Endodermal cell (in vitro differentiated cells): ENCODE results near the gene MACROH2A1. TPM values are rescaled to one million over a fixed set of nuclear protein-coding genes. Genes with fewer than 3 reads are reported as not detected.
A peak's percentile ranks its signal among the peaks of the same experiment; 100 is the strongest.

ENCODE experiments used
- DNase-seq: peaks from one replicate; pipeline ENCODE4 v3.0.0-alpha.2; 2017
- H3K27ac ChIP-seq: 2 replicates; pipeline ENCODE4 v1.5.1; 2013; ENCODE audit warnings: mild to moderate bottlenecking, low read depth, low read length, moderate library complexity
- H3K27me3 ChIP-seq: 2 replicates; pipeline ENCODE4 v1.6.1; 2013; ENCODE audit warnings: mild to moderate bottlenecking, low read length, moderate library complexity; ENCODE audit not compliant: insufficient read depth, control insufficient read depth, poor library complexity, severe bottlenecking
- H3K36me3 ChIP-seq: 2 replicates; pipeline ENCODE4 v1.7.0; 2013; ENCODE audit warnings: mild to moderate bottlenecking, low read length, moderate library complexity; ENCODE audit not compliant: control insufficient read depth, insufficient read depth
- H3K4me1 ChIP-seq: one replicate; pipeline ENCODE4 v1.7.0; 2013; ENCODE audit warnings: low read length; ENCODE audit not compliant: control insufficient read depth, insufficient read depth
- H3K4me3 ChIP-seq: 2 replicates; pipeline ENCODE4 v1.5.1; 2013; ENCODE audit warnings: mild to moderate bottlenecking, low read length, moderate library complexity
- H3K9ac ChIP-seq: 2 replicates; pipeline ENCODE4 v1.6.1; 2013; ENCODE audit warnings: mild to moderate bottlenecking, low read length, moderate library complexity; ENCODE audit not compliant: poor library complexity, severe bottlenecking; ENCODE audit errors: extremely low read depth
- H3K9me3 ChIP-seq: 2 replicates; pipeline ENCODE4 v1.6.1; 2013; ENCODE audit warnings: mild to moderate bottlenecking, low read length, moderate library complexity; ENCODE audit not compliant: control insufficient read depth
- H3K27ac Mint-ChIP-seq: 2 replicates; pipeline ENCODE4 v1.8.0; 2020; ENCODE audit warnings: mixed read lengths
- H3K27me3 Mint-ChIP-seq: 2 replicates; pipeline ENCODE4 v1.8.0; 2021; ENCODE audit warnings: mild to moderate bottlenecking, mixed read lengths; ENCODE audit not compliant: insufficient read depth
- H3K36me3 Mint-ChIP-seq: 2 replicates; pipeline ENCODE4 v1.8.0; 2020; ENCODE audit warnings: low read depth, mixed read lengths
- H3K4me1 Mint-ChIP-seq: 2 replicates; pipeline ENCODE4 v1.8.0; 2020; ENCODE audit warnings: mixed read lengths
- H3K4me3 Mint-ChIP-seq: 2 replicates; pipeline ENCODE4 v1.8.0; 2020; ENCODE audit warnings: mild to moderate bottlenecking, moderate library complexity, mixed read lengths
- H3K9me3 Mint-ChIP-seq: 2 replicates; pipeline ENCODE4 v1.8.0; 2020; ENCODE audit warnings: mild to moderate bottlenecking, mixed read lengths
- WGBS, 2 experiments: methylation state at CpG; one replicate each; pipeline versions ENCODE4 v1.1.5 to v1.1.7; 2013; ENCODE audit warnings: missing lambda C conversion rate in 2 of 2, mixed read lengths in 1 of 2; ENCODE audit not compliant: insufficient coverage in 1 of 2, insufficient read length in 1 of 2; 5-methylcytosine and 5-hydroxymethylcytosine counted together
- total RNA-seq, 2 donors: library from RNA; stranded (reverse); fragmentation: NEBNext Ultra II Directional in 1 of 2; extraction: Animal tissue kit (Norgen Biotek cat#: 25700) in 1 of 2; gene quantifications; 2 replicates in 1 of 2; 3 replicates in 1 of 2; pipeline ENCODE4 v1.2.1, GENCODE V29; 2021
- TF ChIP-seq, protein P1 (sequence below): fragments of 200-600 bp; sonication (generic); conservative IDR thresholded peaks from 2 replicates; pipeline ENCODE4 v1.5.0; 2021; ENCODE audit warnings: antibody characterized with exemption, mild to moderate bottlenecking

MACROH2A1 gene
- total RNA-seq, 2 donors from 2014 or later, result 256 to 288 TPM

DNA sequence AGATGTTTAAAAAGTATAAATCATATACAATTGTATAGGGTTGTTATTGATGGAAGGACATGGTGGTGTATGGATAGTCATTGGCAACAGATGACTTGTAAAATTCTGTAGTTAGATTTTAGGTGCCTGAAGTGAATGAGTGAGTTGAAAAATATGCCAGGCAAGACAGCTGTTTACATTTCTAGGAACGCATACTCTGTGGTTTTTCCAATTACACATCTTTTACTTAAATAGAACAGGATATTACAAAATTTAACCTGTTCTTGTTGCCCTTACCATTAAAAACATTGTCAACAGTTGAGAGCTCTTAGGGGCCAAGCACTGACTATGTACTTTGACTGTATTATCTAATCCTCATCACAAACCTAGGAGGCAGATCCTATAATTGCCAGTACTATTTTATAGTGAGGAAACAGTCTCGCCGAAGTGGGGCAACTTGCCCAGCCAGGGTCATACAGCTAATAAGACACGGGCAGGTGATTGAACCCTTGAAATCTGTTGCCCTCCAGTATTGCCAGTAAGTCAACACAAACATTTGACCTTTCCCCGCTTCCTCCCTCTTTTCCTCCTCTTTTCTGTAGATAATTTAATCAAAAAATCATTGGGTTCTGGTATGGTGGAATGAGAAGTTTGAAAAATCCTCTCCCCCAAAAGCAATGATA is 88.6 kb downstream of the MACROH2A1 start:
- H3K9ac ChIP-seq, result no peak overlapping the region
- H3K4me3 ChIP-seq, result no peak overlapping the region
- no peak for DNase-seq
- peaks cover 27% of the 10 kb centered on the region for H3K4me1 ChIP-seq
- H3K27ac ChIP-seq, result no peak overlapping the region
- WGBS, 2 experiments, result 94 to 95% methylated on average over 3 to 5 of the region's 5 CpGs
- Mint-ChIP-seq H3K27me3 (peaks cover 32% of the 10 kb centered on the region), H3K36me3 (no peaks in the 10 kb centered on the region), H3K4me3 (no peak overlapping the region), H3K4me1 (peaks cover 39% of the 10 kb centered on the region), H3K9me3 (no peaks in the 10 kb centered on the region), H3K27ac (no peak overlapping the region)
- no peaks in the 10 kb centered on the region for H3K9me3 ChIP-seq
- H3K36me3 ChIP-seq, result no peaks in the 10 kb centered on the region
- H3K27me3 ChIP-seq, result no peaks in the 10 kb centered on the region
- TF ChIP-seq, protein P1, sequence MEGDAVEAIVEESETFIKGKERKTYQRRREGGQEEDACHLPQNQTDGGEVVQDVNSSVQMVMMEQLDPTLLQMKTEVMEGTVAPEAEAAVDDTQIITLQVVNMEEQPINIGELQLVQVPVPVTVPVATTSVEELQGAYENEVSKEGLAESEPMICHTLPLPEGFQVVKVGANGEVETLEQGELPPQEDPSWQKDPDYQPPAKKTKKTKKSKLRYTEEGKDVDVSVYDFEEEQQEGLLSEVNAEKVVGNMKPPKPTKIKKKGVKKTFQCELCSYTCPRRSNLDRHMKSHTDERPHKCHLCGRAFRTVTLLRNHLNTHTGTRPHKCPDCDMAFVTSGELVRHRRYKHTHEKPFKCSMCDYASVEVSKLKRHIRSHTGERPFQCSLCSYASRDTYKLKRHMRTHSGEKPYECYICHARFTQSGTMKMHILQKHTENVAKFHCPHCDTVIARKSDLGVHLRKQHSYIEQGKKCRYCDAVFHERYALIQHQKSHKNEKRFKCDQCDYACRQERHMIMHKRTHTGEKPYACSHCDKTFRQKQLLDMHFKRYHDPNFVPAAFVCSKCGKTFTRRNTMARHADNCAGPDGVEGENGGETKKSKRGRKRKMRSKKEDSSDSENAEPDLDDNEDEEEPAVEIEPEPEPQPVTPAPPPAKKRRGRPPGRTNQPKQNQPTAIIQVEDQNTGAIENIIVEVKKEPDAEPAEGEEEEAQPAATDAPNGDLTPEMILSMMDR, result no peak

DNA sequence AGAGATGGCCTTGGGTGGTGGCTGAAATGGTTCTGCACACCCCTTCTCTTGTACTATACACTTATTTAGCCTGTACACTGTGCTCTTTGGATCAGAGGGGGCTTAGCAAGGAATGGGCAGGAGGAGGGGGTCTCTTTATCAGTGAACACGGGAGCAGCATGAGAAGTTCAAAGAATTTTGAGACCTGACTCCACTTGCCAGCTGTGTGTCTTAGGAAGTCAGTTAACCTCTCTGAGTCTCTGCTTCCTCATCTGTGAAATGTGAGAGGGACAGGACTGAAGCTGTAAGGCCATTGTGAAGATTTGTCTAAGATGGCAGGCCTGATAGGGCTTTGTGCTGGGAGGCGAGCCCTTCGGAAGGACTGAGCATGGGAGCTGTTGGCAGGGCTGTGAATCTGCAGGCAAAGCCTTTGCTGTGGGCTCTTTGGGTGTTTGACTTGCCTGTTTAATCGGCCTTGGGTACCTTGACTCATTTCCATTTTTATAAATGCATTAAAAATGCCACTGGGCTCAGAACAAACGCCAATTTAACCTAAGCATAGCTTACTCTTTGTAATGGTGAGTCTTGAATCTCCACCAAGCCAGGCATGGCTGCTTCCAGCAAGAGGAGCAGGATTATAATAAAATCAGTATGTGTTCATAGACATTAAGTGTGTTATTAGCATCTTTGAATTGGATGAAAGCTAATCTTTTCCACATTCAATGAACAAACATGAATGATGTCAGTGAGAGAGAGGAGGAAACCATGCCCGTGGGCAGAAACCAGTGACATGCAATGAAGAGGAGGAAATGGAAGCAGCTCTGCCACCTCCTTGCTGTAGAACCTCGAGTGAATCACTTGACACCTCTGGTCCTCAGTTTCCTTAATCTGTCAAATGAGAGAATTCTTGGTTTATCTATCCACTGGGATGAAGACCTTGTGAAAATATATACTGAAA is 89.4 kb downstream of the MACROH2A1 start:
- Histone ChIP-seq H3K27me3 (no peaks in the 10 kb centered on the region), H3K9ac (no peak overlapping the region), H3K4me3 (no peak overlapping the region), H3K4me1 (peaks cover 31% of the 10 kb centered on the region), H3K36me3 (no peaks in the 10 kb centered on the region), H3K27ac (no peak overlapping the region), H3K9me3 (no peaks in the 10 kb centered on the region)
- Mint-ChIP-seq H3K27me3 (peaks cover 30% of the 10 kb centered on the region), H3K9me3 (no peaks in the 10 kb centered on the region), H3K4me3 (no peak overlapping the region), H3K4me1 (peaks cover 40% of the 10 kb centered on the region), H3K27ac (no peak overlapping the region), H3K36me3 (no peaks in the 10 kb centered on the region)
- WGBS, 2 experiments, result 83 to 88% methylated on average over 6 to 7 of the region's 7 CpGs
- TF ChIP-seq, protein P1, result no peak
- DNase-seq, result peak; percentile 28

DNA sequence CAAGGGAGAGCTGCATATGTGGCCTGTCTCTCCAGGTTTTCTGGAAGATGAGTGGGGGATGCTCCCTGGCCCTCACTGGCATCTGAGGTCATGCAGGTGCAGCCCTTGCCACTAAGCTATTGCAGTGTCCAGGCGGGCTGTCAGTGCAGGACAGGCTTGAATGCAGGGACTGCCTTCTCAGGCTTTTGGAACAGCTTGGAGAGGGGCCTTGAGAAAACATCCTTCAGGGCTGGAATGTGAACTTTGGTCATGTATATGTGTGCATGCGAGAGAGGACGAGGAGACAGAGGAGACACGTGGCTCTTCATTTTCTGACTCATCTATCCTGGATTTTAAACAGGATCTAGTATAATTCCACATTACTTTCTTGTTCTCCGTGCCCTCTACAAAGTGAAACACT is 90.3 kb downstream of the MACROH2A1 start:
- H3K27ac ChIP-seq, result no peak overlapping the region
- Mint-ChIP-seq H3K36me3 (no peaks in the 10 kb centered on the region), H3K4me1 (peaks cover 46% of the 10 kb centered on the region), H3K4me3 (no peak overlapping the region), H3K9me3 (no peaks in the 10 kb centered on the region), H3K27ac (no peak overlapping the region), H3K27me3 (peaks cover 24% of the 10 kb centered on the region)
- H3K4me1 ChIP-seq, result peaks cover 31% of the 10 kb centered on the region
- H3K9me3 ChIP-seq, result no peaks in the 10 kb centered on the region
- peak; percentile 44 for DNase-seq
- TF ChIP-seq, protein P1, result no peak
- 76 to 90% methylated on average over 3 to 5 of the region's 5 CpGs for WGBS, 2 experiments
- no peaks in the 10 kb centered on the region for H3K27me3 ChIP-seq
- no peak overlapping the region for H3K9ac ChIP-seq
- no peak overlapping the region for H3K4me3 ChIP-seq
- no peaks in the 10 kb centered on the region for H3K36me3 ChIP-seq
